Activated CD4-positive, CD25-positive, alpha-beta regulatory T cell treated with anti-CD3 and anti-CD28 coated beads, Interleukin-2, amount 50 U/mL, for 16 hours (primary cell): ENCODE data around the gene BCAR3.
"Not testable (repeated sequence)": the region's sequence is repeated elsewhere in the genome, so short reads cannot be mapped to it uniquely, and the experiment has no call there.

Source experiments
- DNase-seq: peaks from one replicate; pipeline ENCODE4 v3.0.0-alpha.2; 2020; ENCODE audit warnings: low read depth, low spot score

The BCAR3 gene

DNA sequence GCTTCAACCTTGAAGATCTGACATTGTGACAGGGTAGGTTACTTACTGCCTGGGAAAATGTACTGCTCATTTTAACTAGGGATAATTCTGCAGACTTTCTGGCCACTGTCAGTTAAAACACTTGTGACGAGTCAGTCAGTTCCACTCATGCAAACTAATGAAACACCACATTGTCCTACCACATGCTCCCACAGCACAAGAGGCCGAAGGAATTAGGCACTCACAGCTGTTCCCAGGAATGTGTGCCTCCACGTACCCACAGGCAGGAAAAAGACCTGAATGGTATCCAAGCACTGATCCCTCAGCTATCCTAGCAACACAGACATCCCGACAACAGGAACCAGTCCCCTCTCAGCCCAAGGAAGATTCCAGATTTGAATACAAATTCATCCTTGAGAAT lies 12.3 kb downstream of the BCAR3 start:
- no peak for DNase-seq

DNA sequence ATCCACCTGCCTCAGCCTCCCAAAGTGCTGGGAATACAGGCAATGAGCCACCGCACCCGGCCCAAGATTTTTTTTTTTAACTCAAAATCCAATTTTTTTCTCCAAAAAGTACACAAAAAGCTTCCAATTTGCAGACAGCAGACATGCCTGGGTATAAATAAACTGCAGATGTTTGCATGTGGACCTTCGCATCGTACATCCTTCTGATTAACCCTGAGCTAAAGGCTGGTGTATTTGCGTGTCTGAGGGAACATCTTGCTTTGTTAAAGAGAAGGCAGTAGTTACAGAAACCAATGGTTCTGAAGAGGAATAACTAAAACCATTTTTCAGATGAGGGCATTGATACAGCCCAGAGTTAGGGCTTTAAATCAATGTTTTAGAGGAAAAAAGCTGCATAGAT lies 12.7 kb downstream of the BCAR3 start:
- no peak for DNase-seq

- no peak for DNase-seq
Measured at GRCh38 chr1:93668121-93668520, 13.5 kb downstream of the BCAR3 start.

GRCh38 chr1:93667642-93668041 lies 14.0 kb downstream of the BCAR3 start:
- no peak for DNase-seq

- DNase-seq, result no peak
Measured at GRCh38 chr1:93666613-93667384, 14.8 kb downstream of the BCAR3 start.

DNA sequence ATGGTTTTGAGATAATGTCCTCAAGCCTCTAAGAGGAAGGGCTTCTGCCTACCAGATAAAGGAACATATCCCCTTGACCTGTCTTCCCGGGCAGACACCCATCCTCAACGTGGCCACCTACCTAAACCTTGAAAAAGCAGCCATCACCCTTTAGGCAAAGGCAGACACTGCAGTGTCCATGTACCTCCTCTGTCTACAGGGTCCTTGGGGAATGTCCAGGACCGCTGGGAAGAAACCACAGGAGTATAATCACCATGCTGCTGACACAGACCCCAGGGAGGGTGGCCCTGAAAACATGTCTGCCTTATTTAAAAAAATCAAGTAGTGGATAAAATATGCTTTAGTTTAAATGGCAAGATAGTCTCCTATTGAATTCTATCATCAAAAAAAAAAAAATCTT lies 16.6 kb downstream of the BCAR3 start:
- no peak for DNase-seq

DNA sequence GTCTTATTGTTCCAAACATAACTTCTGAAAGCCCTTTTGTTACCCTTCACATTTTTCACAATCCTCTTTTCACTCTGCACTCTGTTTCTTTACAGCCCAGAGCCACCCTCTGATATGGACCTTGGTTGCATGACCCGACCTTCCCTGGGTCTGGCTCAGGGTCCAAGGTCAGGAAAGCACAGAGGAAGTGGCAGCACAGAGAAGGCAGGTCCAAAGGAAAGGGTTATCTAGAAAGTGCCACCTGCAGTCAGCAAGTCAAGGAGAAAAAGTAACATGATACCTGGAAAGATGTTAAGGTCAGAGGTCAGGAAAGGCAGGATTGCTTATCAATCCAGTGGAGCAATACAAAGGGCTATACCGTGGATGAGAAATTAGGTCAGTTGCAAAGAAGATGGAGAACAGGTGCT lies 18.4 kb downstream of the BCAR3 start:
- no peak for DNase-seq

GRCh38 chr1:93662481-93663207 lies 19.0 kb downstream of the BCAR3 start:
- no peak for DNase-seq

GRCh38 chr1:93661829-93662474 lies 19.7 kb downstream of the BCAR3 start:
- DNase-seq, result no peak

- DNase-seq, result not testable (repeated sequence)
Measured at GRCh38 chr1:93661341-93661740, 20.3 kb downstream of the BCAR3 start.

DNA sequence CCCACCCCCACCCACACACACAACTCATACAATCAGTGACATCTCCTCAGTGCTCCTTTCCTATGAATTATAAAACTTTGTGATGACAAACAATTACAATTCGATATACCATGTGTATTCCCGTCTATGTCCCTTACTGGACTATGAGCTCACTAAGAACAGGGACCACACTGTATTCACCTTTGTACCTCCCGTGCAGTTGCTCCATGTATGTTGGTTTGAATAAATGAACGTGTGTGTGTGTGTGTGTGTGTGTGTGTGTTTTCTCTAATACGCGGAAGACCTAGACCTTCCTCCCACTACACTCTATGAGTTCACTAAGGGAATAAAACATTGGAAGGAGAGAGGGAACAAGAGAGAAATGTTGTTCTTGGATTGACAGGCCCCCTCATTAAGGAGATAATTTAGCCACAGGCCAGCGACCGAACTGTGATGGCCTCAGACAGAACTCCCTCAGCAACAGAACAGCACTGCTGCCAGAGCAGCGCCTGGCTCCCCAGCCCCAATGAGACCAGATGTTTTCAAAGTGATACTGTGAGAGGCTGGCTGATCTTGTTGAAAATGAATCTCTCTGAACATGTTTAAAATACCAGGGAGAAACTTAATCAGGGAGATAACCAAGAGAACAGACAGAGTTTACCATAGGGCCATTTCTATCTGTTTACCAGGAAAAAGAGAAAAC lies 21.7 kb downstream of the BCAR3 start:
- no peak for DNase-seq

DNA sequence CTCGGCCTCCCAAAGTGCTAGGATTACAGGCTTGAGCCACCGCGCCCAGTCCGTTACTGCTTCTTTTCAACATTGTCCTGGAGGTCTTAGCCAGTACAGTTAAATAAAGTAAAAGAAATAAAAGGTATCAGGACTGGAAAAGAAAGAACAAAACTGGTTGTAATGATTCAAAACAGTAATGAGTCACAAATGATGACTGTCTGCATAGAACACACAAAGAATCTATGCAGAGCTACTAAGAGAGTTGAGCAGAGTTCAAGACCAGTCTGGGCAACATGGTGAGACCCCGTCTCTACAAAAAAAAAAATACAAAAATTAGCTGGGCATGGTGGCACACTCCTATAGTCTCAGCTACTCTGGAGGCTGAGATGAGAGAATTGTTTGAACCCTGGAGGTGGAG lies 23.4 kb downstream of the BCAR3 start:
- no peak for DNase-seq

DNA sequence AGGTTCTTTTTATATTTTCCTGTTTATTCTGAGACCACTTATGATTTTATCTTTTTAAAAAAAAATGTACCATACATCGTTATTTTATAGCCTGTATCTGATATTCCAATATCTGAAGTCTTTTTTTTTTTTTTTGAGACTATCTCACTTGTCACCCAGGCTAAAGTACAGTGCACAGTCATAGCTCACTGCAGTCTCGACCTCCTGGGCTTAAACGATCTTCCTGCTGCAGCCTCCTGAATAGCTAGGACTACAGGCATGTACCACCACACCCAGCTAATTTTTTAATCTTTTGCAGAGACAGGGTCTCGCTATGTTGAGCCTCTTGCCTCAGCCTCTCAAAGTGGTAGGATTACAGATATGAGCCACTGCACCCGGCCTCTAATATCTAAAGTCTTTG lies 25.1 kb downstream of the BCAR3 start:
- no peak for DNase-seq

DNA sequence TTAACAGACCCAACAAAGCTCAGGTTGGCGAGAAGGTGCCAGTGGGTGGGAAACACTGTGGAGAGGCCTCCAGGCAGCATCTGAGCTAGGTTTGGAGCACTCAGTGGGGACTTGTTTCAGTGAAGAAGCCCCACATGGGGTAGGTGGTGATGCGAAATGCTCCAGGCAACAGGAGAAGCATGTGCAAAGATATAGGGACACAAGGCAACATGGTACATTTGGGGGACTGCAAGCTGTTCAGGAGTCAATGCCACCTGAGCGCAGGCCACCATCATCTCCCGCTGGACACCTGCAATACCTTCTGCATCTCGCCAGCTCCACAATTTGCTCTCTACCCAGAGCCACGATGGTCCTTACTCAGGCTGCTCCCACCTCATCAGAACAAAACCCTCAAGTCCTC lies 28.0 kb downstream of the BCAR3 start:
- DNase-seq, result no peak

DNA sequence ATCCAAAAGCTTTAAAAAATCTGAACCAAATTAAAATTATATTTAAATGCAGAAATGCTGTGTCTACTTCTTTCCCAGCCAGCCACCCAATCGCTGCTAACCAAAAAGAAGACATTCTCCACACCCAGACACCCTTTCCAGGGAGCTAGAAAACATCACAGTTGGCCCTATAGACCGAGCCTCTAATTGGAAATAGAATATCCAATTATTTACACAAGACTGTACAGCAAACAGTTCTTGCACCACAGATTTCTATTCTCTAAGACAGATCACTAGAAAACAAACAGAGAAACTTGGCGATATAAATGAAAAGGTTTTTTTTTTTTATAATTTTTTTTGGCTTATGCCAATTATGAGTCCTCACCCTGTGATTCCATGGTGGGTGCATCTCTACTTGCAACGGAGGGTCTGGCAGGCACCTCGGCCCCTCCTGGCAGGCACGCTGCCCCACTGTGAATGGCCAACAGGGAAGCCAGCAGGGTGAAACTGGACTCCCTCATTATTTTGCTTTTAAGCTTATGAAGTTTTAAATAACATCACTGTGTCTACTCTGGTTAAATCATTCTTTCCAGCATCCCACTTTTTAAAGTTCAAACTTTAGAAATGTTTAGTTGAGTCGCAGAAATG lies 29.2 kb downstream of the BCAR3 start:
- DNase-seq, result no peak

- DNase-seq, result no peak
Measured at GRCh38 chr1:93651695-93652094, 29.9 kb downstream of the BCAR3 start.

- not testable (repeated sequence) for DNase-seq
Measured at GRCh38 chr1:93650159-93650558, 31.5 kb downstream of the BCAR3 start.

GRCh38 chr1:93649231-93649630 lies 32.4 kb downstream of the BCAR3 start:
- DNase-seq, result no peak

- no peak for DNase-seq
Measured at GRCh38 chr1:93648656-93649055, 33.0 kb downstream of the BCAR3 start.

- DNase-seq, result no peak
Measured at GRCh38 chr1:93641527-93641926, 40.1 kb downstream of the BCAR3 start.

GRCh38 chr1:93640656-93641440 lies 40.8 kb downstream of the BCAR3 start:
- DNase-seq, result no peak
